ENCODE data around the gene PGAM5. TPM values are rescaled to one million over a fixed set of nuclear protein-coding genes. Genes with fewer than 3 reads are reported as not detected.

Gene PGAM5
- total RNA-seq: 10 to 100 TPM; 24.7 to 37.4 TPM
- 10 to 100 TPM; 13.6 to 19.5 (median 16.3) TPM for polyA plus RNA-seq (ENCODE audit: insufficient read length in 6 of 6)
- long read RNA-seq, donor 1, partial matches to known transcripts: 0 of 1 reads
- long read RNA-seq, donor 1, other reads (novel, unspliced or antisense): 0 of 1 reads
- long read RNA-seq, donor 2, partial matches to known transcripts: 0 of 2 reads
- long read RNA-seq, donor 2, other reads (novel, unspliced or antisense): 0 of 2 reads
- long read RNA-seq, donor 3, partial matches to known transcripts: 5 of 5 reads
- long read RNA-seq, donor 3, other reads (novel, unspliced or antisense): 0 of 5 reads
- long read RNA-seq, donor 4, partial matches to known transcripts: 1 of 3 reads
- long read RNA-seq, donor 4, other reads (novel, unspliced or antisense): 2 of 3 reads
- long read RNA-seq, donor 5, partial matches to known transcripts: 0 of 2 reads
- long read RNA-seq, donor 5, other reads (novel, unspliced or antisense): 0 of 2 reads
- long read RNA-seq, donor 6, partial matches to known transcripts: 0 of 3 reads
- long read RNA-seq, donor 6, other reads (novel, unspliced or antisense): 0 of 3 reads
- long read RNA-seq, donor 7: 0 reads
- long read RNA-seq, donor 8, partial matches to known transcripts: 30 of 33 reads
- long read RNA-seq, donor 8, other reads (novel, unspliced or antisense): 0 of 33 reads
- long read RNA-seq, donor 9: 0 reads
- long read RNA-seq, donor 10, partial matches to known transcripts: 0 of 3 reads
- long read RNA-seq, donor 10, other reads (novel, unspliced or antisense): 3 of 3 reads
- long read RNA-seq, donor 11, transcript PGAM5-203 (6 exons, 2,834 nt): major isoform, 7 of 7 reads
- long read RNA-seq, donor 11, partial matches to known transcripts: 0 of 7 reads
- long read RNA-seq, donor 11, other reads (novel, unspliced or antisense): 0 of 7 reads
- long read RNA-seq, donor 12, partial matches to known transcripts: 19 of 20 reads
- long read RNA-seq, donor 12, other reads (novel, unspliced or antisense): 0 of 20 reads

- no peaks in the 10 kb centered on the region for H3K9me3 ChIP-seq
- DNase-seq: peak; percentile 73 to 95 (median 87)
- intact Hi-C loops (cut with DNase I): no loop called here
- H3K27me3 ChIP-seq: no peaks in the 10 kb centered on the region
- ATAC-seq: peak; percentile 97
- no peak for TF ChIP-seq CTCF (IDR thresholded peaks at IDR 0.05)
- peaks cover 11 to 23% of the 10 kb centered on the region in 2 donors for H3K4me1 ChIP-seq
- H3K27ac ChIP-seq: peak within 1 kb of the TSS; percentile 82 to 87
- peaks cover 0 to 10% of the 10 kb centered on the region in 2 donors for H3K36me3 ChIP-seq
- peak within 1 kb of the TSS; percentile 73 to 95 for H3K4me3 ChIP-seq
Measured at GRCh38 chr12:132710405-132711079, at the start of gene PGAM5. Gene PGAM5, plus strand, starts transcription at chr12:132710842. Its CDS starts 35 bp downstream, at chr12:132710877.

GRCh38 chr12:132660996-132661395 lies 49.6 kb upstream of the PGAM5 start:
- intact Hi-C loops (cut with DNase I): no loop called here
- H3K36me3 ChIP-seq: peaks cover 0 to 97% of the 10 kb centered on the region in 2 donors
- no peak for ATAC-seq

GRCh38 chr12:132661972-132662371 lies 48.7 kb upstream of the PGAM5 start:
- peaks cover 0 to 14% of the 10 kb centered on the region in 2 donors for H3K4me1 ChIP-seq
- DNase-seq (no peak), ATAC-seq (no peak)
- no peak overlapping the region for H3K4me3 ChIP-seq
- H3K27ac ChIP-seq: no peak overlapping the region
- TF ChIP-seq CTCF (IDR thresholded peaks at IDR 0.05): no peak
- H3K36me3 ChIP-seq: peaks cover 0 to 97% of the 10 kb centered on the region in 2 donors
- no peaks in the 10 kb centered on the region for H3K9me3 ChIP-seq
- intact Hi-C loops (cut with DNase I): no loop called here
- H3K27me3 ChIP-seq: no peaks in the 10 kb centered on the region

More at GRCh38 chr12:132660996-132661395, 49.6 kb upstream of the PGAM5 start:
- no peaks in the 10 kb centered on the region for H3K9me3 ChIP-seq
- H3K4me3 ChIP-seq: no peak overlapping the region
- no peaks in the 10 kb centered on the region for H3K27me3 ChIP-seq
- DNase-seq: no peak
- no peak for TF ChIP-seq CTCF (IDR thresholded peaks at IDR 0.05)
- peaks cover 0 to 14% of the 10 kb centered on the region in 2 donors for H3K4me1 ChIP-seq
- H3K27ac ChIP-seq: no peak overlapping the region

GRCh38 chr12:132662901-132663755 lies 47.5 kb upstream of the PGAM5 start:
- DNase-seq: no peak
- peak overlapping the region in 1 of 2 donors; percentile 16 for H3K27ac ChIP-seq
- intact Hi-C loops (cut with DNase I): no loop called here
- H3K4me1 ChIP-seq: peaks cover 0 to 14% of the 10 kb centered on the region in 2 donors
- TF ChIP-seq CTCF (IDR thresholded peaks at IDR 0.05): no peak
- H3K9me3 ChIP-seq: no peaks in the 10 kb centered on the region
- H3K36me3 ChIP-seq: peaks cover 0 to 97% of the 10 kb centered on the region in 2 donors
- no peaks in the 10 kb centered on the region for H3K27me3 ChIP-seq
- no peak overlapping the region for H3K4me3 ChIP-seq
- ATAC-seq: no peak

All from left lung (tissue), 14 donors.